A673 (cell line): ENCODE results near the gene CRACDL. TPM values are rescaled to one million over a fixed set of nuclear protein-coding genes. Genes with fewer than 3 reads are reported as not detected.

Source experiments
- BruUV-seq: library from RNA; stranded (reverse); fragments of 400-500 nt; replicated peaks from 2 replicates; lab custom pipeline; 2021; lab: Mats Ljungman, UMichigan
- CTCF ChIA-PET: fragments of 300-600 bp; sonication (Branson Sonifier 250); formaldehyde crosslinking; loops from one replicate; lab custom pipeline; 2022; ENCODE audit warnings: antibody characterized with exemption; lab: Charles Lee
- POLR2A ChIA-PET: fragments of 300-600 bp; sonication (Branson Sonifier 250); formaldehyde crosslinking; loops from one replicate; lab custom pipeline; 2022; ENCODE audit warnings: antibody characterized with exemption; ENCODE audit not compliant: low non-redundant PET; lab: Charles Lee
- DNase-seq: peaks from one replicate; pipeline ENCODE4 v3.0.0-alpha.2; 2015; ENCODE audit warnings: low spot score
- H3K27ac ChIP-seq: fragments of 200-600 bp; sonication (generic); 2 replicates; pipeline ENCODE4 v1.5.1; 2016; ENCODE audit warnings: mixed run types, low read depth, mild to moderate bottlenecking, mixed read lengths, antibody characterized with exemption, low read length; ENCODE audit not compliant: poor library complexity, severe bottlenecking
- H3K27me3 ChIP-seq: fragments of 200-600 bp; sonication (generic); replicated peaks from 2 replicates; pipeline ENCODE4 v1.6.1; 2017; ENCODE audit warnings: mixed run types, low read depth, mild to moderate bottlenecking, mixed read lengths, antibody characterized with exemption, low read length; ENCODE audit not compliant: insufficient read depth, poor library complexity
- H3K36me3 ChIP-seq: fragments of 200-600 bp; sonication (generic); 2 replicates; pipeline ENCODE4 v1.6.1; 2016; ENCODE audit warnings: mixed run types, mild to moderate bottlenecking, mixed read lengths, antibody characterized with exemption, low read length; ENCODE audit not compliant: insufficient read depth, poor library complexity, severe bottlenecking
- H3K4me1 ChIP-seq: fragments of 200-600 bp; sonication (generic); 2 replicates; pipeline ENCODE4 v1.6.1; 2017; ENCODE audit warnings: mixed run types, mild to moderate bottlenecking, mixed read lengths, antibody characterized with exemption, low read length; ENCODE audit not compliant: insufficient read depth, poor library complexity, severe bottlenecking
- H3K4me3 ChIP-seq: fragments of 200-600 bp; sonication (generic); 2 replicates; pipeline ENCODE4 v1.5.1; 2016; ENCODE audit warnings: low read depth, mixed run types, mild to moderate bottlenecking, mixed read lengths, low read length; ENCODE audit not compliant: poor library complexity, severe bottlenecking
- H3K9me3 ChIP-seq: fragments of 200-600 bp; sonication (generic); 2 replicates; pipeline ENCODE4 v1.6.1; 2016; ENCODE audit warnings: mixed run types, low read depth, mild to moderate bottlenecking, mixed read lengths, antibody characterized with exemption, low read length; ENCODE audit not compliant: poor library complexity, severe bottlenecking
- CTCF ChIP-seq: fragments of 300-800, 200-600 bp; sonication (generic); conservative IDR thresholded peaks from 2 replicates; pipeline ENCODE4 v1.5.1; 2017; ENCODE audit warnings: low read depth, mild to moderate bottlenecking, antibody characterized with exemption, low read length, moderate library complexity, mixed read lengths
- EZH2 ChIP-seq: fragments of 200-600 bp; sonication (generic); IDR thresholded peaks from 2 replicates; pipeline ENCODE4 v1.6.1; 2017; ENCODE audit warnings: borderline replicate concordance, low read depth, mild to moderate bottlenecking, mixed read lengths, antibody characterized with exemption, low read length; ENCODE audit not compliant: poor library complexity, severe bottlenecking
- intact Hi-C: fragments of 100-400 bp; cut with micrococcal nuclease; formaldehyde crosslinking; loops from one replicate; pipeline ENCODE4 v1.10.0; 2022; ENCODE audit not compliant: unreplicated experiment
- total RNA-seq: library from RNA; stranded (reverse); gene quantifications from 2 replicates; pipeline ENCODE4 v1.2.3, GENCODE V29; 2021

The CRACDL gene
- total RNA-seq, 1 experiment from 2014 or later = not detected

- TF ChIP-seq CTCF (no peak), EZH2 (no peak)
- BruUV-seq = no TSS peak
- H3K27me3 ChIP-seq = no peaks in the 10 kb centered on the region
- intact Hi-C loops = no loop called here
- H3K9me3 ChIP-seq = no peaks in the 10 kb centered on the region
- H3K36me3 ChIP-seq = no peaks in the 10 kb centered on the region
- no peak overlapping the region for H3K27ac ChIP-seq
- H3K4me3 ChIP-seq = no peak overlapping the region
- DNase-seq = no peak
- CTCF ChIA-PET = no interaction called here
- POLR2A ChIA-PET = no interaction called here
- H3K4me1 ChIP-seq = no peaks in the 10 kb centered on the region
These were observed 187.0 kb downstream of the CRACDL start for GRCh38 chr2:98749066-98749450.

- no peaks in the 10 kb centered on the region for H3K27me3 ChIP-seq
- POLR2A ChIA-PET = no interaction called here
- DNase-seq = no peak
- H3K9me3 ChIP-seq = no peaks in the 10 kb centered on the region
- no TSS peak for BruUV-seq
- no peaks in the 10 kb centered on the region for H3K36me3 ChIP-seq
- no peaks in the 10 kb centered on the region for H3K4me1 ChIP-seq
- CTCF ChIA-PET = no interaction called here
- H3K4me3 ChIP-seq = no peak overlapping the region
- TF ChIP-seq CTCF (no peak), EZH2 (no peak)
- no peak overlapping the region for H3K27ac ChIP-seq
- intact Hi-C loops = no loop called here
These were observed 187.5 kb downstream of the CRACDL start for GRCh38 chr2:98748292-98749065.

GRCh38 chr2:98747888-98748287, 188.1 kb downstream of the CRACDL start:
- Histone ChIP-seq H3K27ac (no peak overlapping the region), H3K4me1 (no peaks in the 10 kb centered on the region), H3K27me3 (no peaks in the 10 kb centered on the region), H3K4me3 (no peak overlapping the region), H3K36me3 (no peaks in the 10 kb centered on the region), H3K9me3 (no peaks in the 10 kb centered on the region)
- TF ChIP-seq EZH2 = no peak
- TF ChIP-seq CTCF = no peak
- CTCF ChIA-PET = no interaction called here
- BruUV-seq = no TSS peak
- POLR2A ChIA-PET = no interaction called here
- intact Hi-C loops = no loop called here
- no peak for DNase-seq
